Transverse colon (tissue), 4 donors: ENCODE data around the gene JKAMP. TPM values are rescaled to one million over a fixed set of nuclear protein-coding genes. Genes with fewer than 3 reads are reported as not detected.

ENCODE experiments used
- DNase-seq: peaks from one replicate; pipeline ENCODE4 v3.0.0-alpha.2; 2019
- H3K27ac ChIP-seq, 4 donors: fragments of 200-600 bp; sonication (generic); 2 replicates each; pipeline ENCODE4 v1.5.1; 2016 to 2018; ENCODE audit warnings: inconsistent platforms in 4 of 4
- H3K27me3 ChIP-seq: fragments of 200-600 bp; sonication (generic); 2 replicates; pipeline ENCODE4 v1.5.1; 2017; ENCODE audit warnings: inconsistent platforms
- H3K36me3 ChIP-seq, 4 donors: fragments of 200-600 bp; sonication (generic); 2 replicates each; pipeline ENCODE4 v1.5.1; 2017 to 2019; ENCODE audit warnings: inconsistent platforms in 4 of 4
- H3K4me1 ChIP-seq, 4 donors: fragments of 200-600 bp; sonication (generic); 2 replicates each; pipeline ENCODE4 v1.5.1; 2017 to 2020; ENCODE audit warnings: inconsistent platforms in 4 of 4
- H3K4me3 ChIP-seq, 4 donors: fragments of 200-600 bp; sonication (generic); 1 replicate in 1 of 4; 2 replicates in 3 of 4; pipeline versions ENCODE4 v1.5.1 to v1.6.1; 2017 to 2019; ENCODE audit warnings: inconsistent platforms in 4 of 4
- H3K9me3 ChIP-seq, 2 donors: fragments of 200-600 bp; sonication (generic); 2 replicates each; pipeline ENCODE4 v1.5.1; 2017 to 2019; ENCODE audit warnings: inconsistent platforms in 2 of 2
- EP300 ChIP-seq: sonication (generic); formaldehyde crosslinking; IDR thresholded peaks from one replicate; pipeline ENCODE4 v1.6.1; 2017; ENCODE audit warnings: antibody characterized with exemption, low read depth
- POLR2A ChIP-seq: fragments of 450-650 bp; IDR thresholded peaks from one replicate; pipeline ENCODE4 v1.6.1; 2016; ENCODE audit warnings: antibody characterized with exemption, mild to moderate bottlenecking, moderate library complexity
- POLR2AphosphoS5 ChIP-seq, 3 donors: sonication (generic); formaldehyde crosslinking; IDR thresholded peaks; one replicate each; pipeline ENCODE4 v1.6.1; 2016; ENCODE audit warnings: antibody characterized with exemption in 3 of 3
- WGBS, 2 donors: methylation state at CpG; one replicate each; pipeline ENCODE4 v1.1.5; 2018; ENCODE audit warnings: low coverage in 1 of 2; 5-methylcytosine and 5-hydroxymethylcytosine counted together
- in situ Hi-C, 4 donors: fragments of 200-750 bp; cut with MboI; loops; one replicate each; pipeline versions ENCODE4 v1.15.0 to v1.15.1; 2017; ENCODE audit warnings: low sequenced_read_pairs in 3 of 4, low pct_ligation_motif_present in 1 of 4, low pct_unique_long_range_greater_than_20kb in 1 of 4
- intact Hi-C: fragments of 100-400 bp; cut with DNase I; formaldehyde crosslinking; loops from one replicate; pipeline ENCODE4 v1.15.1; 2023; ENCODE audit warnings: low total_unique reads
- total RNA-seq, 4 donors: library from RNA; depleted of rRNA; stranded (reverse); fragments of >200 nt; gene quantifications; one replicate each; pipeline ENCODE4 v1.1.0, GENCODE V29; 2016
- TF ChIP-seq, protein P1 (sequence below), 5 experiments: fragments of 200-600 bp in 3 of 5; fragments of 450-650 bp in 2 of 5; sonication (generic) in 3 of 5; IDR thresholded peaks; 1 replicate in 2 of 5; 2 replicates in 3 of 5; pipeline ENCODE4 v1.5.1; 2016 to 2017; ENCODE audit warnings: antibody characterized with exemption in 5 of 5, inconsistent platforms in 3 of 5, mild to moderate bottlenecking in 2 of 5, moderate library complexity in 1 of 5

JKAMP gene
- total RNA-seq, 4 donors from 2014 or later, result 12.9 to 66.8 (median 36.0) TPM

- in situ Hi-C loops, result no loop called here
- peaks cover 24 to 70% (median 39%) of the 10 kb centered on the region in 4 donors for H3K4me1 ChIP-seq
These were observed 954 bp upstream of the JKAMP start for GRCh38 chr14:59483363-59483762.

GRCh38 chr14:59484639-59485175 lies 390 bp downstream of the JKAMP start:
- Histone ChIP-seq H3K27me3 (no peaks in the 10 kb centered on the region), H3K4me3 (peak overlapping the region; percentile 69 to 85 (median 81)), H3K27ac (peak overlapping the region; percentile 93 to 98 (median 96)), H3K4me1 (peaks cover 24 to 80% (median 39%) of the 10 kb centered on the region in 4 donors), H3K9me3 (no peaks in the 10 kb centered on the region), H3K36me3 (peaks cover 0 to 18% (median 3%) of the 10 kb centered on the region in 4 donors)
- no peak for DNase-seq
- intact Hi-C loops, result no loop called here
- in situ Hi-C loops, result no loop called here
- no peak for TF ChIP-seq POLR2AphosphoS5 (IDR thresholded peaks at IDR 0.05)
- 0% methylated on average over 6 to 32 of the region's 32 CpGs for WGBS, 2 donors

More at GRCh38 chr14:59483363-59483762, 954 bp upstream of the JKAMP start:
- Histone ChIP-seq H3K27ac (peak overlapping the region; percentile 93 to 98 (median 96)), H3K4me3 (peak overlapping the region; percentile 69 to 85 (median 81)), H3K9me3 (no peaks in the 10 kb centered on the region), H3K27me3 (no peaks in the 10 kb centered on the region), H3K36me3 (peaks cover 0 to 6% (median 3%) of the 10 kb centered on the region in 4 donors)
- TF ChIP-seq, protein P1, sequence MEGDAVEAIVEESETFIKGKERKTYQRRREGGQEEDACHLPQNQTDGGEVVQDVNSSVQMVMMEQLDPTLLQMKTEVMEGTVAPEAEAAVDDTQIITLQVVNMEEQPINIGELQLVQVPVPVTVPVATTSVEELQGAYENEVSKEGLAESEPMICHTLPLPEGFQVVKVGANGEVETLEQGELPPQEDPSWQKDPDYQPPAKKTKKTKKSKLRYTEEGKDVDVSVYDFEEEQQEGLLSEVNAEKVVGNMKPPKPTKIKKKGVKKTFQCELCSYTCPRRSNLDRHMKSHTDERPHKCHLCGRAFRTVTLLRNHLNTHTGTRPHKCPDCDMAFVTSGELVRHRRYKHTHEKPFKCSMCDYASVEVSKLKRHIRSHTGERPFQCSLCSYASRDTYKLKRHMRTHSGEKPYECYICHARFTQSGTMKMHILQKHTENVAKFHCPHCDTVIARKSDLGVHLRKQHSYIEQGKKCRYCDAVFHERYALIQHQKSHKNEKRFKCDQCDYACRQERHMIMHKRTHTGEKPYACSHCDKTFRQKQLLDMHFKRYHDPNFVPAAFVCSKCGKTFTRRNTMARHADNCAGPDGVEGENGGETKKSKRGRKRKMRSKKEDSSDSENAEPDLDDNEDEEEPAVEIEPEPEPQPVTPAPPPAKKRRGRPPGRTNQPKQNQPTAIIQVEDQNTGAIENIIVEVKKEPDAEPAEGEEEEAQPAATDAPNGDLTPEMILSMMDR (IDR thresholded peaks at IDR 0.05), result no peak
- TF ChIP-seq EP300, result no peak
- TF ChIP-seq POLR2AphosphoS5 (IDR thresholded peaks at IDR 0.05), result no peak
- no peak for TF ChIP-seq POLR2A
- intact Hi-C loops, result no loop called here
- WGBS, 2 donors, result 0 to 3% methylated on average over 1 to 16 of the region's 16 CpGs
- no peak for DNase-seq

DNA sequence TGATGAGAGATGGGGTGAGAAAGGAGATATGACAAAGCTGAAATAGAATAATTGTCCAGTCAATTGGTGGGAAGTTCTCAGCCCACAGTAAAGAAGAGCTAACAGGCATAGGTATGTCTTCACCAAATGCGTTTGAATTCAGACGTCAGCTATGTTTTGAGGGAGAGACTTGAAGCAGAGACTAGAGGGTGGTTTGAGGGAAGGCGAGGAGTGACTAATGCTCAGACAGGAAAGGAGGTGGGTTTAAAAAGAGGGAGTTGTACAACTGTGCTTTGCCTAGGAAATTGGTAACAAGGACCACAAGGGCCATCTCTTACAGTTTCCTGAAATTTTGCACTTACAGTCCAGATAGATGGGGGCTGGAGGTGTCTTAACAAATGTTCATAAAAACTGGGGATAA lies 6.4 kb downstream of the JKAMP start:
- in situ Hi-C loops, result no loop called here
- intact Hi-C loops, result no loop called here
- no peak for TF ChIP-seq POLR2A
- TF ChIP-seq, protein P1 (IDR thresholded peaks at IDR 0.05), result no peak
- TF ChIP-seq EP300, result no peak
- TF ChIP-seq POLR2AphosphoS5 (IDR thresholded peaks at IDR 0.05), result no peak
- peaks cover 7 to 34% (median 13%) of the 10 kb centered on the region in 4 donors for H3K4me1 ChIP-seq
- no peaks in the 10 kb centered on the region for H3K27me3 ChIP-seq
- no peak for DNase-seq
- H3K36me3 ChIP-seq, result peaks cover 0 to 41% (median 13%) of the 10 kb centered on the region in 4 donors
- 90% methylated on average over 3 of the region's 3 CpGs; no CpG with 5 or more reads in 1 of the 2 donors for WGBS, 2 donors
- H3K9me3 ChIP-seq, result no peaks in the 10 kb centered on the region
- no peak overlapping the region for H3K27ac ChIP-seq
- H3K4me3 ChIP-seq, result no peak overlapping the region

DNA sequence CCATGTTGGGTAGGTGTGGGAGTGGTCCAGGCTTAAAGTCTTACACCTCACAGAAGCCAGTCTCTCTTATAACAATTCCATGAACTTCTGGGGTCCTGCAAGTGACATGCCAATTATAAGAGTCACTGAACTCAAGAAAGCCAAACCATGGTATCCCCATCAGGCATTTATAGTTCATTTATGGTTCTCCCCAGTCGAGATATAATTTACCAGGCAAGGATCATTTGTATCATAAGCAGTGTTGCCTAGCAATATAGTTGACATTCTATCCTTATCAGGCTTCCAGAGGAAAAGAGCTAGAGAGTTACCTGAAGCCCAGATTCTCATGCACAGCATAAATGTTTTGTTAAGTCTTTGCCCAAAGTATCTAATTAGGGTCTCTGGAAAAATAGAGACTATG lies 8.1 kb downstream of the JKAMP start:
- Histone ChIP-seq H3K4me3 (no peak overlapping the region), H3K9me3 (no peaks in the 10 kb centered on the region), H3K27ac (no peak overlapping the region), H3K4me1 (peaks cover 0 to 20% (median 2%) of the 10 kb centered on the region in 4 donors), H3K27me3 (no peaks in the 10 kb centered on the region), H3K36me3 (peaks cover 0 to 51% (median 21%) of the 10 kb centered on the region in 4 donors)
- TF ChIP-seq, protein P1 (IDR thresholded peaks at IDR 0.05), result no peak
- TF ChIP-seq POLR2AphosphoS5 (IDR thresholded peaks at IDR 0.05) (no peak), POLR2A (no peak), EP300 (no peak)
- 50 to 56% methylated on average over 1 of the region's 1 CpG for WGBS, 2 donors
- in situ Hi-C loops (no loop called here), intact Hi-C loops (no loop called here)
- DNase-seq, result no peak
